Breast epithelium (tissue), 4 donors: ENCODE measurements around the gene STMN1. TPM values are rescaled to one million over a fixed set of nuclear protein-coding genes. Genes with fewer than 3 reads are reported as not detected.

ENCODE experiments used
- DNase-seq, 2 donors: peaks; one replicate each; pipeline ENCODE4 v3.0.0-alpha.2; 2019; ENCODE audit warnings: low spot score in 2 of 2
- H3K27ac ChIP-seq, 2 donors: fragments of 200-600 bp; sonication (generic) in 1 of 2; one replicate each; pipeline ENCODE4 v1.5.1; 2016 to 2019; ENCODE audit warnings: mild to moderate bottlenecking in 1 of 2
- H3K27me3 ChIP-seq, 2 donors: fragments of 200-600 bp; sonication (generic) in 1 of 2; one replicate each; pipeline versions ENCODE4 v1.5.1 to v1.6.0; 2017 to 2019; ENCODE audit warnings: control low read depth in 1 of 2, mild to moderate bottlenecking in 1 of 2
- H3K36me3 ChIP-seq: fragments of 200-600 bp; one replicate; pipeline ENCODE4 v1.5.1; 2019
- H3K4me1 ChIP-seq, 2 donors: fragments of 200-600 bp; sonication (generic); one replicate each; pipeline ENCODE4 v1.5.1; 2016 to 2019; ENCODE audit warnings: control low read depth in 1 of 2
- H3K4me3 ChIP-seq, 3 donors: fragments of 200-600 bp; sonication (generic); 1 replicate in 2 of 3; 2 replicates in 1 of 3; pipeline ENCODE4 v1.5.1; 2016 to 2019; ENCODE audit warnings: mild to moderate bottlenecking in 3 of 3, moderate library complexity in 2 of 3
- H3K9me3 ChIP-seq, 2 donors: fragments of 200-600 bp; sonication (generic) in 1 of 2; one replicate each; pipeline ENCODE4 v1.5.1; 2016 to 2019; ENCODE audit warnings: control low read depth in 1 of 2
- POLR2A ChIP-seq: fragments of 450-650 bp; IDR thresholded peaks from one replicate; pipeline ENCODE4 v1.6.1; 2016; ENCODE audit warnings: antibody characterized with exemption, mild to moderate bottlenecking, moderate library complexity
- POLR2AphosphoS5 ChIP-seq, 3 donors: sonication (generic); formaldehyde crosslinking; IDR thresholded peaks; one replicate each; pipeline ENCODE4 v1.6.1; 2017; ENCODE audit warnings: antibody characterized with exemption in 3 of 3
- intact Hi-C: fragments of 100-400 bp; cut with DNase I; formaldehyde crosslinking; loops from one replicate; pipeline ENCODE4 v1.15.1; 2023; ENCODE audit warnings: low total_unique reads
- total RNA-seq, 3 donors: library from RNA; depleted of rRNA; stranded (reverse); fragments of >200 nt; gene quantifications; one replicate each; pipeline ENCODE4 v1.1.0, GENCODE V29; 2016
- TF ChIP-seq, protein P1 (sequence below), 3 donors: fragments of 450-650 bp; IDR thresholded peaks; one replicate each; pipeline ENCODE4 v1.5.1; 2016 to 2017; ENCODE audit warnings: antibody characterized with exemption in 3 of 3, mild to moderate bottlenecking in 3 of 3, moderate library complexity in 3 of 3

Gene STMN1
- total RNA-seq, 3 donors from 2014 or later, result 23.9 to 33.8 (median 28.4) TPM

DNA sequence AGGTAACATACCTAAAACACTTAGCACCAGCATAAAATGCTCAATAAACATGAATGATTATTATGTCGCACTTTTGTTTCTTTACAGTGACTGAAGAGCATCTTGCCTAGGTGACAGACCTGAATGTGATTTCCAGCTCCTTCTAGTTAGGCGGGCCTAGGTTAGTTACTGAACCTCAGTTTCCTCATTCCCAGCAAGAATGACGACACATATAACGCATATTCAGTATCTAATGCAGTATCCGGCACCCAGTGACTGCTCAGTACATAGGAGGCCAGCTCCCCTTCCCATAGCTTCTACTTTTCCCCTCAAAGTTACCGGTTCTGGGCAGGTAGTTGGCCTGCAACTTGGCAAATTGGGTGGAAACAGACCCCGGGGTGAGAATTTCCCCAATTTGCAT lies 47.7 kb downstream of the STMN1 start:
- Histone ChIP-seq H3K4me1 (peaks cover 0 to 4% of the 10 kb centered on the region in 2 donors), H3K27ac (no peak overlapping the region), H3K9me3 (no peaks in the 10 kb centered on the region), H3K4me3 (peak overlapping the region; percentile 44 to 69 (median 59)), H3K36me3 (no peaks in the 10 kb centered on the region), H3K27me3 (no peaks in the 10 kb centered on the region)
- intact Hi-C loops, result no loop called here
- TF ChIP-seq POLR2AphosphoS5 (IDR thresholded peaks at IDR 0.05), result no peak
- no peak for TF ChIP-seq POLR2A
- TF ChIP-seq, protein P1, sequence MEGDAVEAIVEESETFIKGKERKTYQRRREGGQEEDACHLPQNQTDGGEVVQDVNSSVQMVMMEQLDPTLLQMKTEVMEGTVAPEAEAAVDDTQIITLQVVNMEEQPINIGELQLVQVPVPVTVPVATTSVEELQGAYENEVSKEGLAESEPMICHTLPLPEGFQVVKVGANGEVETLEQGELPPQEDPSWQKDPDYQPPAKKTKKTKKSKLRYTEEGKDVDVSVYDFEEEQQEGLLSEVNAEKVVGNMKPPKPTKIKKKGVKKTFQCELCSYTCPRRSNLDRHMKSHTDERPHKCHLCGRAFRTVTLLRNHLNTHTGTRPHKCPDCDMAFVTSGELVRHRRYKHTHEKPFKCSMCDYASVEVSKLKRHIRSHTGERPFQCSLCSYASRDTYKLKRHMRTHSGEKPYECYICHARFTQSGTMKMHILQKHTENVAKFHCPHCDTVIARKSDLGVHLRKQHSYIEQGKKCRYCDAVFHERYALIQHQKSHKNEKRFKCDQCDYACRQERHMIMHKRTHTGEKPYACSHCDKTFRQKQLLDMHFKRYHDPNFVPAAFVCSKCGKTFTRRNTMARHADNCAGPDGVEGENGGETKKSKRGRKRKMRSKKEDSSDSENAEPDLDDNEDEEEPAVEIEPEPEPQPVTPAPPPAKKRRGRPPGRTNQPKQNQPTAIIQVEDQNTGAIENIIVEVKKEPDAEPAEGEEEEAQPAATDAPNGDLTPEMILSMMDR (IDR thresholded peaks at IDR 0.05), result no peak
- DNase-seq, result no peak

DNA sequence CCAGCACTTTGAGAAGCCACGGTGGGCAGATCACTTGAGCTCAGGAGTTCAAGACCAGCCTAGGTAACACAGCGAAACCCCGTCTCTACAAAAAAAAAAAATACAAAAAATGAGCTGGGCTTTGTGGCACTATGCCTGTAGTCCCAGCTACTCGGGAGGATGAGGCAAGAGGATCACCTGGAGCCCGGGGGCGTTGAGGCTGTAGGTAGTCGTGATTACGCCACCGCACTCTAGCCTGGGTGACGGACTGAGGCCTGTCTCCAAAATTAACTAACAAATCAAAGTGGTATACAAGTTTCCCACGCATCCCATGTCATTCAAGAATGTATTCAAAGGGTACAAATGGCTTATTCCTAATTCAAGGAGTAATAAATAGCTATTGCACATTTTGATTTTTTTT lies 49.4 kb downstream of the STMN1 start:
- intact Hi-C loops, result no loop called here
- TF ChIP-seq, protein P1 (IDR thresholded peaks at IDR 0.05), result no peak
- TF ChIP-seq POLR2AphosphoS5 (IDR thresholded peaks at IDR 0.05) (no peak), POLR2A (no peak)
- H3K4me3 ChIP-seq, result no peak overlapping the region
- peaks cover 0 to 4% of the 10 kb centered on the region in 2 donors for H3K4me1 ChIP-seq
- H3K9me3 ChIP-seq, result no peaks in the 10 kb centered on the region
- no peak for DNase-seq
- H3K36me3 ChIP-seq, result no peaks in the 10 kb centered on the region
- H3K27ac ChIP-seq, result no peak overlapping the region
- H3K27me3 ChIP-seq, result no peaks in the 10 kb centered on the region

DNA sequence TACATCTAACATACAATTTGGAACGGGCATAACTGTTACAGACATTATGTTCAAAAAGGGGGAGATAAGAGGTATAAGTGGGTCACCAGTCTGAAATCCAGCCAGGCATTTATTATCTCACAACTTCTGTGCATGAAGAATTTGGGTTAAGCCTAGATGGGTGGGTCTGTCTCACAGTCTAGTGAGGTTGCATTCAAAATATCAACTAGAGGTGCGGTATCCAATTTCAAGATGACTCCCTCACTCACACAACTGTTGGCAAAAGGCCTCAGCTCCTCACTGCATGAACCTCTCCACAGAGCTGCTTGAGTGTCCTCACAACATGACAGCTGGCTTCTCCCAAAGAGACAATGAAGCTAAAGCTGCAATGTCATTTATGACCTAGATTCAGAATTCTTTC lies 51.7 kb downstream of the STMN1 start:
- intact Hi-C loops, result no loop called here
- Histone ChIP-seq H3K4me1 (peaks cover 0 to 4% of the 10 kb centered on the region in 2 donors), H3K9me3 (no peaks in the 10 kb centered on the region), H3K27me3 (no peaks in the 10 kb centered on the region), H3K4me3 (no peak overlapping the region), H3K36me3 (no peaks in the 10 kb centered on the region), H3K27ac (no peak overlapping the region)
- DNase-seq, result no peak
- TF ChIP-seq, protein P1 (IDR thresholded peaks at IDR 0.05), result no peak
- TF ChIP-seq POLR2A (no peak), POLR2AphosphoS5 (IDR thresholded peaks at IDR 0.05) (no peak)

Other genes starting within 250 kb of the STMN1 start
- gene SELENON, start 106.2 kb downstream of the STMN1 start, total RNA-seq, result 10 to 100 TPM; 16.6 to 39.0 (median 22.1) TPM
- 10 to 100 TPM; 71.6 to 79.2 (median 75.4) TPM for gene MTFR1L, start 86.5 kb downstream of the STMN1 start, total RNA-seq
- under 1 TPM in 2 of 3 donors, not detected in 1; 0.33 to 0.88 TPM for gene AUNIP, start 47.0 kb downstream of the STMN1 start, total RNA-seq
- 1 to 10 TPM; 4.2 to 8.2 (median 7.2) TPM for gene PAQR7, start 30.7 kb downstream of the STMN1 start, total RNA-seq
- gene PAFAH2, start 91.6 kb upstream of the STMN1 start, total RNA-seq, result 10 to 100 TPM in 1 of 3 donors, 1 to 10 TPM in 2; 8.2 to 19.9 (median 9.8) TPM
- 1 to 10 TPM in 1 of 3 donors, under 1 TPM in 1, not detected in 1; 0.98 to 2.8 TPM for gene EXTL1, start 115.4 kb upstream of the STMN1 start, total RNA-seq
- gene SLC30A2, start 139.7 kb upstream of the STMN1 start, total RNA-seq, result 1 to 10 TPM in 1 of 3 donors, under 1 TPM in 2; 0.16 to 1.3 (median 0.33) TPM
- gene TRIM63, start 161.2 kb upstream of the STMN1 start, total RNA-seq, result 1 to 10 TPM in 2 of 3 donors, not detected in 1; 2.2 to 4.0 TPM
- 10 to 100 TPM in 1 of 3 donors, 1 to 10 TPM in 2; 9.2 to 17.3 (median 9.3) TPM for gene PDIK1L, start 205.4 kb upstream of the STMN1 start, total RNA-seq